ENCODE results near the gene MAP2K5. TPM values are rescaled to one million over a fixed set of nuclear protein-coding genes. Genes with fewer than 3 reads are reported as not detected.

MAP2K5 gene
- total RNA-seq, 1 donor from 2014 or later: 20.7 TPM

GRCh38 chr15:67835297-67836133, 293.0 kb downstream of the MAP2K5 start:
- DNase-seq (ENCODE audit: low spot score): no peak

GRCh38 chr15:67836134-67836455, 293.6 kb downstream of the MAP2K5 start:
- peak; percentile 43 for DNase-seq (ENCODE audit: low spot score)

- peak; percentile 64 for DNase-seq (ENCODE audit: low spot score)
Measured at GRCh38 chr15:67836477-67836876, 294.0 kb downstream of the MAP2K5 start.

GRCh38 chr15:67836955-67837354, 294.5 kb downstream of the MAP2K5 start:
- DNase-seq (ENCODE audit: low spot score): no peak

GRCh38 chr15:67838789-67839332, 296.4 kb downstream of the MAP2K5 start:
- DNase-seq (ENCODE audit: low spot score): peak; percentile 56

GRCh38 chr15:67839499-67839928, 297.0 kb downstream of the MAP2K5 start:
- peak; percentile 71 for DNase-seq (ENCODE audit: low spot score)

GRCh38 chr15:67839929-67840748, 297.6 kb downstream of the MAP2K5 start, which contains the start of gene RNU6-1:
RNU6-1 (minus strand) TSS chr15:67840045.
- peak; percentile 97 for DNase-seq (ENCODE audit: low spot score)

GRCh38 chr15:67840749-67841512, 298.4 kb downstream of the MAP2K5 start:
- peak; percentile 80 for DNase-seq (ENCODE audit: low spot score)

- no peak for DNase-seq (ENCODE audit: low spot score)
Measured at GRCh38 chr15:67841513-67841762, 298.9 kb downstream of the MAP2K5 start.

- no peak for DNase-seq (ENCODE audit: low spot score)
Measured at GRCh38 chr15:67843092-67843501, 300.6 kb downstream of the MAP2K5 start.

GRCh38 chr15:67843571-67844387, 301.3 kb downstream of the MAP2K5 start:
- DNase-seq (ENCODE audit: low spot score): peak; percentile 83

GRCh38 chr15:67845974-67846373, 303.5 kb downstream of the MAP2K5 start:
- DNase-seq (ENCODE audit: low spot score): no peak

- DNase-seq (ENCODE audit: low spot score): no peak
Measured at GRCh38 chr15:67849538-67849937, 307.0 kb downstream of the MAP2K5 start.

GRCh38 chr15:67850336-67850735, 307.8 kb downstream of the MAP2K5 start:
- DNase-seq (ENCODE audit: low spot score): no peak

- no peak for DNase-seq (ENCODE audit: low spot score)
Measured at GRCh38 chr15:67850994-67851571, 308.6 kb downstream of the MAP2K5 start.

- no peak for DNase-seq (ENCODE audit: low spot score)
Measured at GRCh38 chr15:67852418-67852817, 309.9 kb downstream of the MAP2K5 start.

- DNase-seq (ENCODE audit: low spot score): no peak
Measured at GRCh38 chr15:67853454-67853853, 311.0 kb downstream of the MAP2K5 start.

- no peak for DNase-seq (ENCODE audit: low spot score)
Measured at GRCh38 chr15:67854358-67854757, 311.9 kb downstream of the MAP2K5 start.

- DNase-seq (ENCODE audit: low spot score): peak; percentile 56
Measured at GRCh38 chr15:67855842-67856241, 313.3 kb downstream of the MAP2K5 start.
